HL-60/S4 (cell line): ENCODE data around the gene RAB8A.
"Not testable (repeated sequence)": the region's sequence is repeated elsewhere in the genome, so short reads cannot be mapped to it uniquely, and the experiment has no call there.

ENCODE experiments used
- in situ Hi-C: fragments of 300-500 bp; cut with MboI; formaldehyde crosslinking; loops from 2 replicates; pipeline ENCODE4 v1.14.3; 2022; ENCODE audit warnings: low sequenced_read_pairs

RAB8A gene

DNA sequence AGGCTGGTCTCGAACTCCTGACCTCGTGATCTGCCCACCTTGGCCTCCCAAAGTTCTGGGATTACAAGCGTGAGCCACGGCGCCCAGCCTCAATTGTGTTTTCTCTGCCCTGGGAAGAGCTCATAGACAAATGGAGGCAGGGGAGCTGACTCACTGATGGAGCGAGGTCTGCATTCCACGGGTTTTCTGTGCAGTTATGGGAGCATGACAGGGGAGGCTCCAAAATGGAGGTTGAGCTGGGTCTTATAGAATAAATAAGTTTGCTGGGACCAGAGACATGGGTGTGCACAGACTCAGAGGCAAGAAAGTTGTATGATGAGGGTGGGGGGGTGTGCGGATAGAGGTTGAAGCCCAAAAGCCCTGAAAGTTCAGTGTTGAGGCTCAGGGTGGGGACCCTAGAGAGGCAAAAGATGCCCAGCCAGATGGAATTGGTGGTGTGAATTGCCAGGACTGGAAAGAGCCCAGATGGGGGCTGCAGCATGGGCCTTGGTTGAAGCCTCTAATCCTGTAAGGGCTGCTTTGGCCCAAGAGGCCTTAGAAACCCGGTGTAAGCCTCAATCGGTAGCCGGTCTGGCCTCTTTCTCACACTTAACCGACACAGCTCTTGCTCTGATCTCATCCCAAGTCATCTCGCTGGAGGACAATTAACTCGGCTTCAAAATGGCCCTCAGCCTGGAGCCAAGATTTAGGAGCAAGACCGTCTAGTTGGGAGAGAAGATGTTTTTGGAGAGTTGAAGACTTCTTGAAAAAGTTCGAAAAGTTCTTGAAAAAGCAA is 33.5 kb upstream of the RAB8A start:
- in situ Hi-C loops, result no loop called here

DNA sequence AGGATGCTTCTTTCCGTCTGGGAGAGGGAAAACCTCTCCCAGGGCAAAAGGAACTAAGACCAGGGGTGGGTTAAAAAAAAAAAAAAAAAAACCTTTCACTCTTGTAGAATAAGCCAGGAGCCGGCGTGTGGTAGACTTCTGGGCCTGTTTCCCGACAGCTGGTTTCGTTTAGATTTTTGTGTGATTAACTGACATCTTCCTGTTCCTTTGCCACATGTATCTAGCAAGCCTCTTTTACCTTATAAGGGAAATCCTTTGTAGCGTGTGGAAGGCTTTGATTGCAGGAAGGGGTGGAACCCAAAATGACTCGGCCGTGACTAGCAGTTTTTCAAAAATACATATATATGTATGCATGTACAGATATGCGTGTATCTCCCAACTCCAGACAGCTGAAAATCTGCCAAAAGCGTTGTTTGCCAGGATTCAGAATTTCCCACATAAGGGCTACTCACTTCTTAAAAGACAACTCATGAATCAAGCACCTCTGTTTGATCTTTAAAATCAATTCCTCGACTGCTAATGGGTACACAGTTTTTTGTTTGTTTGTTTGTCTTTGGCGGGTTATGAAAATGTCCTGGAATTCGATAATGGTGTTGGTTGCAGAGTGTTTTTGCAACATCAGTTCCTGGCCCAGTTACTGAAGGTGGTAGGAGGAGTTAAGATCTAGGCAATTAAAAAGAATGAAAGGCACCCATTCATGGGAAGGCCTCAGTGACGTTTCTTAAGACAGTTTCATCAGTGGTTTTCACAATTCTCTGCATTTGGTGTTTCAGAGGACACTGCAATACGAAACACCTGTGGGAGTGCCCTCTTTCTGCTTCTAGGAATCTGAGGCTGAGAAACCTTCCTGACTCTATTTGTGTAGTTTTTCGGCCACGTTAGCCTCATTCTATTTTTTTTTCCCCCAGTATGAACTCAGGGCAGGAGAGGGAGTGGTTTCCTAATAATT is 32.7 kb upstream of the RAB8A start:
- in situ Hi-C loops, result no loop called here

DNA sequence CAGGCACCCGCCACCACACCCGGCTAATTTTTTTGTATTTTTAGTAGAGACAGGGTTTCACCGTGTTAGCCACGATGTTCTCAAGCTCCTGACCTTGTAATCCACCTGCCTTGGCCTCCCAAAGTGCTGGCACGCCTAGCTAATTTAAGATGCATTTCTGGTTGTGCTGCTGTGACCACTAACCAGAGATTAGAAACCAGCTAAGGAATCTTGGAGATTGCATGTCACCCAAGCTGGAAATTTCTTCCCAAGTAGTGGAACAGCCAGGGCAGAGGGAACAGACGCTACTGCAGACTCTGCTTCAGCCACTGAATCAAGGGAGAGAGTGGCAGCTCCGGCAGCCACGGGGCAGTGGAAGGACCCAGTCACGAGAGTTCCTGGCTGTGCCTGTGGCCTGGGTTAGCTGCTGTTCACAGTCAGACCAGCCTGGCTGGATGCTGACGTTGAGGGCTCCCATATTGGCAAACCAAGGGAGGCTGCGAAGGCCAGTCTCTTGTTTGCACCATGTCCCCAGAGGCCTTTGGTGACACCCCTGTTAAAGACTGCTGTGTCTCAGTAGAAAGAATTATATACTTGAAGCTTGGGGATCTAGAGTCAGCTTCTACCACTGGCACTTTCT is 27.5 kb upstream of the RAB8A start:
- in situ Hi-C loops, result no loop called here

DNA sequence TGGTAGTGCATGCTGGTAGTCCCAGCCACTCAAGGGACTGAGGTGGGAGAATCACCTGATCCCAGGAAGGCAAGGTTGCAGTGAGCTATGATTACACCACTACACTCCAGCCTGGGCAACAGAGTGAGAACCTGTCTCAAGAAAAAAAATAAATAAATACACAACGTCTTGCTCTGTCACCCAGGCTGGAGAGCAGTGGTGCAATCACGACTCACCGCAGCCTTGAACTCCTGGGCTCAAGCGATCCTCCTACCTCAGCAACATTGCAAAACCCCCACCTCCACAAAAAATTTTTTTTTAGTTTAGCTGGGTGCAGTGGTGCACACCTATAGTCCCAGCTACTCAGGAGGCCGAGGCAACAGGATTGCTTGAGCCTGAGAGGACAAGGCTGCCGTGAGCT is 26.6 kb upstream of the RAB8A start:
- in situ Hi-C loops, result no loop called here

DNA sequence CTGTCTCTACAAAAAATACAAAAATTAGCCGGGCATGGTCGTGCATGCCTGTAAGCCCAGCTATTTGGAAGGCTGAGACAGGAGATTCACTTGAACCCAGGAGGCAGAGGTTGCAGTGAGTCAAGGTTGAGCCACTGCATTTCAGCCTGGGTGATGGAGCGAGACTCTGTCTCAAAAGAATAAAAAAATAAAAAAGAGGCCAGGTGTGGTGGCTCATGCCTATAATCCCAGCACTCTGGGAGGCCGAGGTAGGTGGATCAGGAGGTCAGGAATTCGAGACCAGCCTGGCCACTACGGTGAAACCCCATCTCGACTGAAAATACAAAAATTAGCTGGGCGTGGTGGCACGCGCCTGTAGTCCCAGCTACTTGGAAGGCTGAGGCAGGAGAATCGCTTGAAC is 24.3 kb upstream of the RAB8A start:
- in situ Hi-C loops, result not testable (repeated sequence)

DNA sequence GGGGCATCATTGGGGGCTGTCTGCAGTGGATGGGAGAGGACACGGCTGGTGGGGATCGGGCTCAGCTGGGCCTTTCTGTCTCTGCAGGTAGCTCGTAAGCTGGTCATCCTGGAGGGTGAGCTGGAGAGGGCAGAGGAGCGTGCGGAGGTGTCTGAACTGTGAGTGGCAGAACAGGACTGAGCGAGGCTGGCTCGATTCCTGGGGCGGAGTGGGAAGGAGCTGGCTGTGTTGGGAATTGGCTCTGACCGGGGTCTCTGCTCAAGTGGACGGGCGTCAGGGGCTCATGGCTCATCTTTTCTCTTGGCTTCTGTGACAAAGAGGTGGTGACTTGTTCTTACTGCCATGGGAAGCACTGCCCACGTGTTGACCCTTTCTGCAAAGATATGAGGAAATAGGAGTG is 23.7 kb upstream of the RAB8A start:
- in situ Hi-C loops, result no loop called here

DNA sequence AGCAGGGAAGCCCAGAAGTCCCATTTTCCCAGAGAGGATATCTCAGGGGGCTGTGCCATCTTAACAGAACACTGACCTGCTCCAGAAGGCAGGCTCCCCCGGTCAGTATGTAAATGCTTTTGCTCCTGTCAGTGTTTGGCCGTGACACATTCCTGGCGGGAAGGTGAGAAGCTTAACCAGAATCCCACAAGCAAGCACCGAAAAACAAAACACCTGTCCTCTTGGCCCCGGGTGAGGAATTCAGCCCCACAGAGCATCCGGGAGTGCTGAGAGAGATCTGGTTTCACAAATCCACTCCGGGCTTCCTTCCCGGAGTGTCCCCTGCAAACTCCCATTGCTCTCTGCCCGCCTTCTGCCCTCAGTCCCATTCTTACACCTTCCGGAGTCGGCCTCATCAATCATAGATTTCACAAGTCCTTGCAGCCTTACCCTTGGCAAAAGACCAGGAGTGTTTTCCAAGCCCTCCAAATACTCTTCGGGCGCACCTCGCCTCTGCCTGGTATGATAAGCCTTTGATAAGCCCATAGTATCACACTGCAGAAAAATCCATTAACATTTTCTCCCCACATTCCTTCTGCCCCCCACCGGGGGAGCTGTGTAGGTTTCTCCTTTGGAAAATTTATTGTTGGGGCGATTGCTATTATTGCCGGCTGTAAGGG is 23.2 kb upstream of the RAB8A start:
- in situ Hi-C loops, result no loop called here

DNA sequence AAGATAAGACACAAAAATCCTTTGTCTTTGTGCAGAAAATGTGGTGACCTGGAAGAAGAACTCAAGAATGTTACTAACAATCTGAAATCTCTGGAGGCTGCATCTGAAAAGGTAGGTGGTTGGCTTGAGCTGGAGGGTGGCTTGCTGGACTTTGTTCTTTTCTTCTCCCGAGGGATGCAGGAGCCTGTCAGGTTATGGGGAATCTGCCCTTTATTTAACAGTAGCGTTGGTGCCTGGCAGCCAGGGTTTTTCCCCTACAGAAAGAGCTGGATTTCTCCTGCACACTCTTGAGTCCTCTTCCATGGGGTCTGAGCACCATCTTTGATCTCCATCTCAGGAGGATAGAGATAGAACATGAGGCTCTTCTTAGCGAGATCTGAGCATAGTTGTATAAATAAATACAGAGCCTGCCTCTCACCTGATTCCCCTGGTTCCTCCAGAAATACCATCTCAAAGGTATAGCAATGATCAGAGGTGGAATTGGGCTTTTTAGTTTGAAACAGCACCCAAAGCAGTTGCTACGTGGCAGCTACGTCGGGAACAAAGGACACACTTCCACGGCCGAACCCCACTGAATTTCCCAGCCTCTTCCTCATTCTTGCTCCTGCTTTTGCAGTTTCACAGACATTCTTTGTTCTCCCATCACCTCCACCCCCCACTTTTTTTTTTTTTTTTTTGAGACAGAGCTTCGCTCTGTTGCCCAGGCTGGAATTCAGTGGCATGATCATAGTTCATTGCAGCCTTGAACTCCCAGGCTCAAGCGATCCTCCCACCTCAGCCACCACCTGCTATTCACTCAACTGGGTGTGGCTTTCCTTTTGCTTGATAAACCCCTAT is 22.5 kb upstream of the RAB8A start:
- in situ Hi-C loops, result no loop called here

DNA sequence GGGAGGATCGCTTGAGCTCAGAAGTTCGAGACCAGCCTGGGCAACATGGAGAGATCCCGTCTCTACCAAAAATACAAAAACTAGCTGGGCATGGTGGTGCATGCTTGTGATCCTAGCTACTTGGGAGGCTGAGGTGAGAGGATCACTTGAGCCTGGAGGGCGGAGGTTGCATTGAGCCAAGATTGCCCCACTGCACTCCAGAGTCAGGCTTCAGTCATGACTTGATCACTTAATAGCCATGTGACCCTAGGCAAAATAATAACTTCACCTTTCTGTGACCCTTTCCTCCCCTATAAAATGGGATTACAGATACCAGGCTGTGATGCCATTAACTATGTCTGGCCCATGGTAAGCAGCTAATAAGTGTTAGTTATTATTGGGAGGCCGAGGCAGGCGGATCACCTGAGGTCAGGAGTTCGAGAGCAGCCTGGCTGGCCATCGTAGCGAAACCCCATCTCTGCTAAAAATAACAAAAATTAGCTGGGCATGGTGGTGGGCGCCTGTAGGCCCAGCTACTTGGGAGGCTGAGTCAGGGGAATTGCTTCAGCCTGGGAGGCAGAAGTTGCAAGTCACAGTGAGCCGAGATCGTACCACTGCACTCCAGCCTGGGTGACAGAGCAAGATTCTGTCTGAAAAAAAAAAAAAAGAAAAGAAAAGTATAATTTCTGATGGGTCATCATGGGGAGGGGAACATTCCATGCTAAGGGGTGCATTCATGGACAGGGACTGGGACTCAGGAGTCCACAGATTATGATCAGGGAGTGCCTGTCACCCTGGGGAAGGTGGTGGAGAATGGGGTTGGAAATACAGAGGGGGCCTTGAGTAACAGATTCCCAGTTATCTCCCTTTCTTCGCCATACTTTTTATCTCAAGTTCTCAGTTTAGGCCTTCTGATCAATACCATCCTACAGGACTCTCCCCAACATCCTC is 19.9 kb upstream of the RAB8A start:
- in situ Hi-C loops, result no loop called here

DNA sequence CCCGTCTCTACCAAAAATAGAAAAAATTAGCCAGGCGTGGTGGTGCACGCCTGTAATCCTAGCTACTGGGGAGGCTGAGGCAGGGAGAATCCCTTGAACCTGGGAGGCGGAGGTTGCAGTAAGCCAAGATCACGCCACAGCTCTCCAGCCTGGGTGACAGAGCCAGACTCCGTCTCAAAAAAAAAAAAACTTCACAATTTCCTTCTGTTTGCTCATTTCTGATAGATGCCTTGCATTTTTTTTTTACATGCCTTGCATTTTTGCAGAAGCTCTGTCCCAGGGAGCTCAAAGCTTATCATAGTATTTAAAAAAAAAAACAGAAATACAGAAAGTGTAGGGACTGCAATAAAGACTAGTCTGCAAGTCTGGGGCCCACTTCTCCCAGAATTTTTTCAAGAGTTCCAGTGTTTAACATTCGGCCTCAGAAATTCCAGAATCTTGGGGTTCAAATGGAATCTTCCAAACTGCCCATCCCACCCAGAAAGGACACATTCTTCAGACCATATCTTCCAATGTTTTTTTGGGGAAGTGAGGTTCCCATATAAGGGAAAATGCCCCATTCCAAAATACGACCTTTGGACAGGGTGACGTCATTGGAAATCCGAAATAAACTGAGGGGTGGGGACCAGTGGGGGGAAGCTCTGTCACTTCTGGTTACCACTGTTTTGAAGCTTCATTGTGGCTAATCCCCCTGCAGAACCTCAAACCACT is 17.2 kb upstream of the RAB8A start:
- in situ Hi-C loops, result no loop called here

DNA sequence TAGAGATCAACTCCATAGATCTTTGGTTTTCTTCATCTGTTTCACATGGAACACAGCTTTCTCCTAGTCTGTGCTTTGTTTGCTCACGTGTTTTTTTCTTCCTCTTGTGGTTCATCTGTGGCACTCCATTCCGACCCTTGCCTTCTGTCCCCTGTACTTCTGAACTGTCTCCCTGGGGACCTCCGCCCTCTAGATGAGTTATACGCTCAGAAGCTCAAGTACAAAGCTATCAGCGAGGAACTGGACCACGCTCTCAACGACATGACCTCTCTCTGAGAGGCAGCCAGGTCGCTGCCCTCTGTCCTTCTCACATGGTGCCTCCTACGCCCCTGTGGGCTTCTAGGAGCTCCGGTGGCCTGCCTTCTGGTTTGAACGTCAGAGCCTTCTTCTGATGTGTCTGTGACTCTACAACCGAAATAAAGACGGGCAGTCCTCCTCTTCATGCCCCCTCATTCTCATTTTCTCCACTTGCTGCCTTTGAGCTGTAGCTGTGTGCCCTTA is 16.6 kb upstream of the RAB8A start:
- in situ Hi-C loops, result no loop called here

DNA sequence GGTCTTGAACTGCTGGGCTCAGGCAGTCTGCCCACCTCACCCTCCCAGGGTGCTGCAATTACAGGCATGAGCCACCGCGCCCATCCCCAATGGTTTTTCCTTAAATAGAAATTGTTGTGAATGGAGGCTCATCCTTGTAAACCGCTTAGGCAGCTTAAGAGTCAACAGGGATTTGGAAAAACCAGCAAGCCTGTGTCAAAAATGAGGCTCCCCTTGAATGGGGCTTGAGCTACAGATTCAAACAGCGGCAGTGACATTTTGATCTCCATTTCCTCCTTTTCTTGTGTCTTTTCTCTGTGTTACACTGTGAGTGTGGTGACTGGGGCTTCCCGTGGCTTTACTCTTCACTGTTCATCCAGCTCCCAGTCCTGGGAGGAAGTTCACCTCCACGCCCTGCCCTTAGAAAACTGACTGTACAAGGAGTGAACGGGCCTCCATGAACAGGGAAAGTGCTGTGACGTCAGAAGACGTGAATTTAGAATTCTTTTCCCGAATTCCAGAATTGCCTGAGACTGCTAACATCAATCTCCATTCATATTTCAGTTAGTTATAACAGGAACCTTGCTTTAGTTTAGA is 15.3 kb upstream of the RAB8A start:
- in situ Hi-C loops, result no loop called here

DNA sequence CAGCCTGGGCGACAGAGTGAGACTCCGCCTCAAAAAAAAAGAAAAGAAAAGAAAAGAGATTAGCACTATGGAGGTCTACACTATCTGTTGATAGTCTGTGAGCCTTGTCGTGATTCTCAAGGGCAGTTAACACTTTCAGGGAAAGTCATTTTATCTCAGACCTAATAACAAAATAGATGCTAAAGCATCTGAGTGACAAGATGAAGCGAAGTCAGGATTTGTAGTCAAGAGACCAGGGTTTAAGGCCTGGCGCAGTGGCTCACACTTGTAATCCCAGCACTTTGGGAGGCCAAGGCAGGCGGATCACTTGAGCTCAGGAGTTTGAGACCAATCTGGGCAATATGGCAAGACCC is 13.3 kb upstream of the RAB8A start:
- in situ Hi-C loops, result no loop called here

DNA sequence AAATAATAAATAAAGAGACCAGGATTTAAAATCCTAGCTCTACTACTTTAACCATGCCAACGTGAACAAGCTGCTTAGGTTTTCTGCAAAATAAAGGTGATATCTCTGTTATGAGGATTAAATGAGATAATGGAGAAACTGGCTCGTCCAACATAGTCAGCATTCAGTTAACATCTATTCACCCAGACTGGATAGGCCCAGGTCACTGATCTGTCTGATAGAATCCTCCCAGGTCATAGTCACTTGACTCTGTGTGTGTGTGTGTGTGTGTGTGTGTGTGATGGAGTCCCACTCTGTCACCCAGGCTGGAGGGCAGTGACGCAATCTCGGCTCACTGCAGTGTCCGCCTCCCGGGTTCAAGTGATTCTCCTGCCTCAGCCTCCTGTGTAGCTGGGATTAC is 12.9 kb upstream of the RAB8A start:
- in situ Hi-C loops, result no loop called here

DNA sequence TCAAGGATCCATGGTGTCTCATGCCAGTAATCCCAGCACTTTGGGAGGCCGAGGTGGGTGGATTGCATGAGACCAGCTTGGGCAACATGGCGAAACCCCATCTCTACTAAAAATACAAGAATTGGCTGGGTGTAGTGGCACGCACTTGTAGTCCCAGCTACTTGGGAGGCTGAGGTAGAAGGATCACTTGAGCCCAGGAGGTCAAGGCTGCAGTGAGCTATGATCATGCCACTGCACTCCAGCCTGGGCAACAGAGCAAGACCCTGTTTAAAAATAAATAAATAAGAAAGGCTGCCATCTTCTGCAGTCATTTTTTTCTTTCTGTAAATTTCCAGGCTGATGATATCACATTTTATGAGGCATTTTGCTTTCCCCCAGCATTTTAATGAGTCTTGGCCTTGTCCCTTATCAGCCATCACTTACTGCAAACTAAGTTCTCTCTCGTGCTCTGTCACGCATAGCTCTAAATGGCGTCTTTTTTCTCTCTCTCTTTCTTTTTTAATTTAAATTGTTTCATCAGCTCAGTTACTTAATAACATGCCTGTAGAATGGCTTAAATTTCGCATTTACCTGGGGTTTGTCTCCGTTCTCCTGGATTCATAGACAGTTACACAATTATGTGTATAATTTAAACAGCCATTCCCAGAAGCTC is 12.2 kb upstream of the RAB8A start:
- in situ Hi-C loops, result not testable (repeated sequence)

DNA sequence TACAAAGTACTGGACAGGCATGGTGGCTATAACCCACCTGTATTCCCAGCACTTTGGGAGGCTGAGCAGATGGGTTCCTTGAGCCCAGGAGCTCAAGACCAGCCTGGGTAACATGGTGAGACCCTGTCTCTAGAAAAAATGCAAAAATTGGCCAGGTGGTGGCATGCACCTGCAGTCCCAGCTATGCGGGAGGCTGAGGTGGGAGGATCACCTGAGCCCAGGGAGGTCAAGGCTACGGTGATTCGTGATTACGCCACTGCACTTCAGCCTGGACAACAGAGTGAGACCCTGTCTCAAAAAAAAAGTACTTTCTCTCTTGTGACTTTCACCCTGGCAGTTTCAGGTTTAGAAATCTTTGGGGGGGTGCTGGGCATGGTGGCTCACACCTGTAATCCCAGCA is 11.2 kb upstream of the RAB8A start:
- in situ Hi-C loops, result no loop called here

DNA sequence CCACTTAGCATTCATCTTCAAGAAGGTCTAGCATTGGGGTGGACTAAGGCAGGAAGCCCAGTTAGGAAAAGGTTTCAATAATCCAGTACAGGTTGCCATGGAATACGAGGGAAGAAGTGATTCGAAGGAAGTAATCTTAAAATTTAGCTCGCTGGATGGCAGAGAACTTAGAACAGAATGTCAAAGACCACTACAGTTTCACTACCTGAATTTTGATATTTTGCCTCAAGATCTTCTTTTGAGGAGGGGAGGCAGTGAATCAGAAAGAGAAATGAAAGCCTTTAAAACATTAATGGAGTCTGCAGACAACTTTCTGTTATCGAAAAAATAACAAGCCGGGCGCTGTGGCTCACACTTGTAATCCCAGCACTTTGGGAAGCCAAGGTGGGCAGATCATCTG is 7.0 kb upstream of the RAB8A start:
- in situ Hi-C loops, result no loop called here

DNA sequence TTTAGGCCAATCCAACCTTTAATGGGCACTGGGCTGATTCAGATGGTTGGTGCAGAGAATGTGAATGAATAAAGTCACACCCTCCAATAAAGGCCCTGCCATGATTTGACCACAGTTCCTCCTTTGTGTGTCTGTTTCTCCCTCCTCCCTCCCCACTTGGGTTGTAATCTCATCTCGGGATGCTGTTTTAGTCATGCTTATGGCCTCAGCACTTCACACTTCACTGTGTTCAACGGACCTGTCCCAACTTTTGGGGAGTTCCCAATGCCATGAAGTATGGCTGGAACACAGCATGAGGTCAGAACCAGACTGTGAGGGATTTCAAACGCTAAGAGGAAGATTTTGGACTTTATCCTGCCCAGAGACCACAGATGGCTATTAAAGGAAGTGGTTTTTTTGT is 5.6 kb upstream of the RAB8A start:
- in situ Hi-C loops, result no loop called here
